HEK293 (cell line): ENCODE data around the gene NEO1.

Source experiments
- HOXC10 ChIP-seq: sonication (generic); formaldehyde crosslinking; IDR thresholded peaks from 2 replicates; pipeline ENCODE4 v1.8.1; 2023; ENCODE audit warnings: mild to moderate bottlenecking, missing genetic modification reagents
- KLF10 ChIP-seq: fragments of 450-650 bp; IDR thresholded peaks from 2 replicates; pipeline ENCODE4 v1.5.1; 2018; ENCODE audit warnings: missing biosample characterization, mild to moderate bottlenecking, missing genetic modification characterization
- TCF7L2 ChIP-seq: IDR thresholded peaks from 2 replicates; pipeline ENCODE4 v1.6.1; 2011; ENCODE audit warnings: low read depth, mild to moderate bottlenecking, inconsistent platforms, low read length, moderate library complexity, borderline replicate concordance
- ZNF223 ChIP-seq: fragments of 450-650 bp; formaldehyde crosslinking; IDR thresholded peaks from 2 replicates; pipeline ENCODE4 v1.5.1; 2016; ENCODE audit warnings: missing biosample characterization, missing genetic modification characterization
- ZNF274 ChIP-seq, 2 experiments: fragments of 200-500 bp in 1 of 2; fragments of 450-650 bp in 1 of 2; sonication (Bioruptor generic) in 1 of 2; formaldehyde crosslinking in 1 of 2; IDR thresholded peaks; 2 replicates each; pipeline versions ENCODE4 v1.5.1 to v1.6.1; 2014 to 2016; ENCODE audit warnings: borderline replicate concordance in 1 of 2, inconsistent platforms in 1 of 2, low read length in 1 of 2, missing biosample characterization in 1 of 2, missing genetic modification characterization in 1 of 2
- ZNF341 ChIP-seq: fragments of 450-650 bp; formaldehyde crosslinking; IDR thresholded peaks from 2 replicates; pipeline ENCODE4; 2016; ENCODE audit warnings: low read depth, missing biosample characterization, missing genetic modification characterization
- ZNF354C ChIP-seq: fragments of 450-650 bp; formaldehyde crosslinking; IDR thresholded peaks from 2 replicates; pipeline ENCODE4 v1.5.1; 2016; ENCODE audit warnings: missing biosample characterization, missing genetic modification characterization, low read depth, borderline replicate concordance
- ZNF521 ChIP-seq: fragments of 450-650 bp; formaldehyde crosslinking; IDR thresholded peaks from 2 replicates; pipeline ENCODE4 v1.5.1; 2017; ENCODE audit warnings: missing biosample characterization, mild to moderate bottlenecking, missing genetic modification characterization
- ZNF580 ChIP-seq: fragments of 450-650 bp; formaldehyde crosslinking; IDR thresholded peaks from 2 replicates; pipeline ENCODE4 v1.5.1; 2016; ENCODE audit warnings: missing biosample characterization, missing genetic modification characterization
- TF ChIP-seq, protein P1 (sequence below): fragments of 450-650 bp; formaldehyde crosslinking; IDR thresholded peaks from 2 replicates; pipeline ENCODE4 v1.5.1; 2016; ENCODE audit warnings: missing biosample characterization, missing genetic modification characterization

DNA sequence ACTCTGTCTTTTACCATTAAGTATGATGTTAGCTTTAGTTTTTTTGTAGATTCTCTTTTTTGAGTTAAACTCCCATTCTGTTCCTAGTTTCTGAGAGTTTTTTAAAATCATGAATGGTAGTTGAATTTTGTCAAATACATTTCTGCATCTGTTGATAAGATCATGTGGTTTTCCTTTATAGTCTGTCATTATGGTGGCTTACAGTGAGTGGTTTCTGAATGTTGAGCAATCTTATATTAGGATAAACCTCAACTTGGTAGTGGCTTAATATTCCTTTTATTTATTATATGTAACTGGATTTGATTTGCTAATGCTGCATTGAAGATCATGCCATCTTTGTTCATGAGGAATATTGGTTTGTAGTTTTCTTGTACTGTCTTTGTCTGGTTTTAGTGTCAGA lies 34.8 kb downstream of the NEO1 start:
- TF ChIP-seq ZNF580 (tag by site-specific recombination): no peak
- no peak for TF ChIP-seq ZNF354C (tag by site-specific recombination)
- TF ChIP-seq ZNF341 (tag by site-specific recombination): no peak
- no peak for TF ChIP-seq ZNF223 (tag by site-specific recombination)
- TF ChIP-seq, protein P1, sequence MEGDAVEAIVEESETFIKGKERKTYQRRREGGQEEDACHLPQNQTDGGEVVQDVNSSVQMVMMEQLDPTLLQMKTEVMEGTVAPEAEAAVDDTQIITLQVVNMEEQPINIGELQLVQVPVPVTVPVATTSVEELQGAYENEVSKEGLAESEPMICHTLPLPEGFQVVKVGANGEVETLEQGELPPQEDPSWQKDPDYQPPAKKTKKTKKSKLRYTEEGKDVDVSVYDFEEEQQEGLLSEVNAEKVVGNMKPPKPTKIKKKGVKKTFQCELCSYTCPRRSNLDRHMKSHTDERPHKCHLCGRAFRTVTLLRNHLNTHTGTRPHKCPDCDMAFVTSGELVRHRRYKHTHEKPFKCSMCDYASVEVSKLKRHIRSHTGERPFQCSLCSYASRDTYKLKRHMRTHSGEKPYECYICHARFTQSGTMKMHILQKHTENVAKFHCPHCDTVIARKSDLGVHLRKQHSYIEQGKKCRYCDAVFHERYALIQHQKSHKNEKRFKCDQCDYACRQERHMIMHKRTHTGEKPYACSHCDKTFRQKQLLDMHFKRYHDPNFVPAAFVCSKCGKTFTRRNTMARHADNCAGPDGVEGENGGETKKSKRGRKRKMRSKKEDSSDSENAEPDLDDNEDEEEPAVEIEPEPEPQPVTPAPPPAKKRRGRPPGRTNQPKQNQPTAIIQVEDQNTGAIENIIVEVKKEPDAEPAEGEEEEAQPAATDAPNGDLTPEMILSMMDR (tag by site-specific recombination): no peak
- no peak for TF ChIP-seq KLF10 (tag by site-specific recombination)
- TF ChIP-seq TCF7L2: no peak
- TF ChIP-seq HOXC10 (CRISPR knock-in tag): no peak
- no peak for TF ChIP-seq ZNF274 (IDR thresholded peaks at IDR 0.05; ENCODE audit: low read length)
- no peak for TF ChIP-seq ZNF274 (tag by site-specific recombination; IDR thresholded peaks at IDR 0.05; ENCODE audit: borderline replicate concordance)
- TF ChIP-seq ZNF521 (tag by site-specific recombination): no peak
